Tibial artery (tissue), 4 donors: ENCODE results near the gene FFAR3.

Experiments used
- DNase-seq, 2 donors: peaks; one replicate each; pipeline ENCODE4 v3.0.0-alpha.2; 2019
- H3K27ac ChIP-seq, 2 donors: fragments of 200-600 bp; sonication (generic) in 1 of 2; 1 replicate in 1 of 2; 2 replicates in 1 of 2; pipeline ENCODE4 v1.5.1; 2018 to 2019; ENCODE audit warnings: mild to moderate bottlenecking in 1 of 2
- H3K27me3 ChIP-seq, 2 donors: fragments of 200-600 bp; sonication (generic) in 1 of 2; one replicate each; pipeline versions ENCODE4 v1.5.1 to v1.6.0; 2016 to 2019
- H3K36me3 ChIP-seq, 3 donors: fragments of 200-600 bp; sonication (generic) in 2 of 3; one replicate each; pipeline ENCODE4 v1.5.1; 2016 to 2019; ENCODE audit warnings: mild to moderate bottlenecking in 2 of 3
- H3K4me1 ChIP-seq, 4 donors: fragments of 200-600 bp; sonication (generic) in 2 of 4; 1 replicate in 3 of 4; 2 replicates in 1 of 4; pipeline ENCODE4 v1.5.1; 2016 to 2019
- H3K4me3 ChIP-seq, 2 donors: fragments of 200-600 bp; sonication (generic) in 1 of 2; 1 replicate in 1 of 2; 2 replicates in 1 of 2; pipeline ENCODE4 v1.5.1; 2018 to 2019; ENCODE audit warnings: mild to moderate bottlenecking in 2 of 2
- H3K9me3 ChIP-seq, 3 donors: fragments of 200-600 bp; sonication (generic) in 1 of 3; one replicate each; pipeline ENCODE4 v1.5.1; 2016 to 2019
- CTCF ChIP-seq, 2 experiments: fragments of 200-600 bp in 1 of 2; fragments of 450-650 bp in 1 of 2; IDR thresholded peaks; one replicate each; pipeline ENCODE4 v1.5.1; 2017 to 2019; ENCODE audit warnings: antibody characterized with exemption in 2 of 2, mild to moderate bottlenecking in 1 of 2, moderate library complexity in 1 of 2
- intact Hi-C: fragments of 100-400 bp; cut with DNase I; formaldehyde crosslinking; loops from one replicate; pipeline ENCODE4 v1.15.0; 2023; ENCODE audit warnings: low total_unique reads

The FFAR3 gene

GRCh38 chr19:35395382-35396199 is 37.3 kb downstream of the FFAR3 start:
- Histone ChIP-seq H3K27ac (no peak overlapping the region), H3K4me1 (no peaks in the 10 kb centered on the region), H3K36me3 (no peaks in the 10 kb centered on the region), H3K4me3 (no peak overlapping the region), H3K27me3 (peaks cover 0 to 5% of the 10 kb centered on the region in 2 donors), H3K9me3 (no peaks in the 10 kb centered on the region)
- DNase-seq, result no peak
- TF ChIP-seq CTCF (IDR thresholded peaks at IDR 0.05), result no peak
- intact Hi-C loops, result no loop called here

GRCh38 chr19:35396240-35396885 is 38.1 kb downstream of the FFAR3 start:
- Histone ChIP-seq H3K27me3 (peaks cover 0 to 5% of the 10 kb centered on the region in 2 donors), H3K4me1 (no peaks in the 10 kb centered on the region), H3K4me3 (no peak overlapping the region), H3K9me3 (no peaks in the 10 kb centered on the region), H3K27ac (no peak overlapping the region), H3K36me3 (no peaks in the 10 kb centered on the region)
- no peak for DNase-seq
- TF ChIP-seq CTCF (IDR thresholded peaks at IDR 0.05), result no peak
- intact Hi-C loops, result no loop called here

GRCh38 chr19:35397064-35397463 is 38.8 kb downstream of the FFAR3 start:
- no peaks in the 10 kb centered on the region for H3K9me3 ChIP-seq
- H3K4me3 ChIP-seq, result no peak overlapping the region
- H3K27me3 ChIP-seq, result peaks cover 0 to 5% of the 10 kb centered on the region in 2 donors
- no peak for TF ChIP-seq CTCF (IDR thresholded peaks at IDR 0.05)
- intact Hi-C loops, result no loop called here
- H3K27ac ChIP-seq, result no peak overlapping the region
- H3K4me1 ChIP-seq, result no peaks in the 10 kb centered on the region
- DNase-seq, result no peak
- H3K36me3 ChIP-seq, result no peaks in the 10 kb centered on the region

GRCh38 chr19:35398570-35398969 is 40.3 kb downstream of the FFAR3 start:
- Histone ChIP-seq H3K4me1 (no peaks in the 10 kb centered on the region), H3K36me3 (no peaks in the 10 kb centered on the region), H3K27ac (no peak overlapping the region), H3K9me3 (no peaks in the 10 kb centered on the region), H3K4me3 (no peak overlapping the region), H3K27me3 (peaks cover 0 to 5% of the 10 kb centered on the region in 2 donors)
- intact Hi-C loops, result no loop called here
- DNase-seq, result no peak
- no peak for TF ChIP-seq CTCF (IDR thresholded peaks at IDR 0.05)

- no peaks in the 10 kb centered on the region for H3K36me3 ChIP-seq
- peaks cover 0 to 5% of the 10 kb centered on the region in 2 donors for H3K27me3 ChIP-seq
- no peak for DNase-seq
- H3K4me1 ChIP-seq, result no peaks in the 10 kb centered on the region
- no peak overlapping the region for H3K27ac ChIP-seq
- H3K4me3 ChIP-seq, result no peak overlapping the region
- TF ChIP-seq CTCF (IDR thresholded peaks at IDR 0.05), result no peak
- H3K9me3 ChIP-seq, result no peaks in the 10 kb centered on the region
- intact Hi-C loops, result no loop called here
Measured at GRCh38 chr19:35399231-35399630, 41.0 kb downstream of the FFAR3 start.
